HepG2 (cell line): ENCODE data around the gene PSMG4. TPM values are rescaled to one million over a fixed set of nuclear protein-coding genes. Genes with fewer than 3 reads are reported as not detected.

Source experiments
- ATAC-seq: fragments of 200-7000 bp; cut with Tn5 transposase; 3 replicates; pipeline ENCODE4 v1.9.1; 2020; ENCODE audit warnings: mild to moderate bottlenecking, moderate library complexity
- BruUV-seq: library from RNA; stranded (reverse); fragments of 400-500 nt; replicated peaks from 2 replicates; lab custom pipeline; 2021; lab: Mats Ljungman, UMichigan
- CTCF ChIA-PET: fragments of 300-600 bp; formaldehyde crosslinking; extraction: SDS; loops from one replicate; lab custom pipeline; 2021; ENCODE audit warnings: low total read pairs, inconsistent platforms, low intra/inter-chr PET ratio; lab: Yijun Ruan, JAX
- POLR2A ChIA-PET: fragments of 350-600 bp; sonication (Branson Sonifier 250); formaldehyde crosslinking; loops from one replicate; lab custom pipeline; 2020; ENCODE audit warnings: antibody characterized with exemption, inconsistent platforms; lab: Yijun Ruan, JAX
- DNase-seq: peaks from one replicate; pipeline ENCODE4 v3.0.0-alpha.2; 2015; ENCODE audit warnings: low spot score
- FAIRE-seq: peaks from 3 replicates; lab custom pipeline; 2011; peaks lifted over from hg19 to GRCh38; lab: Jason Lieb, UNC
- H2AFZ ChIP-seq: one replicate; pipeline ENCODE4 v1.6.1; 2011; ENCODE audit warnings: low read length, inconsistent platforms
- H3K27ac ChIP-seq: fragments of 300-600 bp; 3 replicates; pipeline ENCODE4 v1.8.0; 2011; ENCODE audit warnings: mixed run types, mild to moderate bottlenecking, mixed read lengths, low read length, inconsistent platforms; ENCODE audit not compliant: insufficient read depth; ENCODE audit errors: extremely low read length
- H3K27me3 ChIP-seq, 2 experiments: fragments of 200-600 bp in 1 of 2; 2 replicates in 1 of 2; 3 replicates in 1 of 2; pipeline versions ENCODE4 v1.6.0 to v1.8.0; 2011; ENCODE audit warnings: low read length in 2 of 2, mild to moderate bottlenecking in 2 of 2, moderate library complexity in 2 of 2, inconsistent platforms in 1 of 2; ENCODE audit not compliant: insufficient read depth in 2 of 2, control insufficient read depth in 1 of 2
- H3K36me3 ChIP-seq, 2 experiments: fragments of 200-600 bp in 1 of 2; replicated peaks in 1 of 2; 2 replicates in 1 of 2; 3 replicates in 1 of 2; pipeline versions ENCODE4 v1.5.1 to v1.8.0; 2011; ENCODE audit warnings: low read length in 2 of 2, inconsistent platforms in 1 of 2; ENCODE audit not compliant: insufficient read depth in 2 of 2, control insufficient read depth in 1 of 2
- H3K4me1 ChIP-seq: 2 replicates; pipeline ENCODE4 v1.5.1; 2012; ENCODE audit warnings: low read length, inconsistent platforms; ENCODE audit not compliant: insufficient read depth
- H3K4me2 ChIP-seq: 2 replicates; pipeline ENCODE4 v1.6.0; 2011; ENCODE audit warnings: low read depth, low read length, inconsistent platforms
- H3K4me3 ChIP-seq, 3 experiments: fragments of 200-600 bp in 1 of 3; sonication (generic), shearing (Covaris generic) in 1 of 3; replicated peaks in 1 of 3; 2 replicates each; pipeline ENCODE4 v1.5.1; 2011 to 2016; ENCODE audit warnings: low read length in 3 of 3, inconsistent platforms in 2 of 3, low read depth in 2 of 3, mild to moderate bottlenecking in 2 of 3, control low read depth in 1 of 3, mixed read lengths in 1 of 3; ENCODE audit not compliant: insufficient read depth in 1 of 3
- H3K79me2 ChIP-seq: one replicate; pipeline ENCODE4 v1.6.1; 2011; ENCODE audit warnings: low read length, inconsistent platforms; ENCODE audit not compliant: insufficient read depth
- H3K9ac ChIP-seq: 2 replicates; pipeline ENCODE4 v1.6.0; 2011; ENCODE audit warnings: mild to moderate bottlenecking, low read depth, low read length, inconsistent platforms; ENCODE audit not compliant: insufficient read depth
- H3K9me3 ChIP-seq: 2 replicates; pipeline ENCODE4 v1.5.1; 2012; ENCODE audit warnings: mild to moderate bottlenecking, low read length
- H4K20me1 ChIP-seq: 2 replicates; pipeline ENCODE4 v1.6.0; 2011; ENCODE audit warnings: inconsistent platforms, mild to moderate bottlenecking, low read length, moderate library complexity; ENCODE audit not compliant: insufficient read depth
- HIC2 ChIP-seq: sonication (generic); formaldehyde crosslinking; IDR thresholded peaks from 2 replicates; pipeline ENCODE4 v1.9.0; 2022; ENCODE audit warnings: low read depth, missing genetic modification reagents
- HMGXB3 ChIP-seq: sonication (generic); formaldehyde crosslinking; IDR thresholded peaks from 2 replicates; pipeline ENCODE4 v1.4.0; 2020; ENCODE audit warnings: missing genetic modification reagents, borderline replicate concordance
- KLF13 ChIP-seq: sonication (generic); formaldehyde crosslinking; IDR thresholded peaks from 2 replicates; pipeline ENCODE4 v1.4.0; 2020; ENCODE audit warnings: mild to moderate bottlenecking, missing genetic modification reagents
- ZNF230 ChIP-seq: sonication (generic); formaldehyde crosslinking; IDR thresholded peaks from 2 replicates; pipeline ENCODE4 v1.4.0; 2020; ENCODE audit warnings: mild to moderate bottlenecking, missing genetic modification reagents
- ZNF501 ChIP-seq: sonication (generic); formaldehyde crosslinking; IDR thresholded peaks from 2 replicates; pipeline ENCODE4 v1.5.1; 2020; ENCODE audit warnings: mild to moderate bottlenecking, moderate library complexity, missing genetic modification reagents
- ZNF598 ChIP-seq: sonication (generic); formaldehyde crosslinking; IDR thresholded peaks from 2 replicates; pipeline ENCODE4 v1.5.1; 2020; ENCODE audit warnings: mild to moderate bottlenecking, missing genetic modification reagents, borderline replicate concordance
- ZNF646 ChIP-seq: sonication (generic); formaldehyde crosslinking; IDR thresholded peaks from 2 replicates; pipeline ENCODE4 v1.9.0; 2021; ENCODE audit warnings: mild to moderate bottlenecking, missing genetic modification reagents
- WGBS: methylation state at CpG from one replicate; pipeline ENCODE4 v1.1.6; 2017; ENCODE audit warnings: low lambda C conversion rate; 5-methylcytosine and 5-hydroxymethylcytosine counted together
- in situ Hi-C: cut with HindIII; loops from 2 replicates; pipeline ENCODE4 v1.10.0; 2017; ENCODE audit warnings: low pct_unique_long_range_greater_than_20kb; ENCODE audit not compliant: extremely low pct_ligation_motif_present
- intact Hi-C: fragments of 100-400 bp; cut with micrococcal nuclease; formaldehyde crosslinking; loops from one replicate; pipeline ENCODE4 v1.10.0; 2022; ENCODE audit not compliant: unreplicated experiment
- polyA plus RNA-seq, 8 experiments: library from polyadenylated mRNA; depleted of rRNA in 3 of 8; stranded (reverse) in 7 of 8; unstranded in 1 of 8; fragments of >200 nt; fragmentation: Illumina TruSeq in 4 of 8; extraction: Trizol in 4 of 8; gene quantifications; 2 replicates each; pipeline versions ENCODE4 v1.2.1 to v1.2.3, GENCODE V29; 2011 to 2016; ENCODE audit warnings: low read depth in 4 of 8, missing spikeins in 1 of 8, mixed read lengths in 1 of 8; ENCODE audit not compliant: insufficient read depth in 1 of 8
- total RNA-seq, 5 experiments: library from RNA; depleted of rRNA; stranded (reverse); fragments of >200 nt; fragmentation: Illumina TruSeq; extraction: Trizol; gene quantifications; 2 replicates each; pipeline ENCODE4 v1.2.3, GENCODE V29; 2016; ENCODE audit warnings: low read depth in 1 of 5

Gene PSMG4
- total and polyA plus RNA-seq, 2 of the 13 experiments (the other 11 are each of a cell fraction or from before 2014, with no cell fraction given): 28.5 to 32.8 TPM

- DNase-seq (no peak), ATAC-seq (peak; percentile 29), FAIRE-seq (no peak)
- peak overlapping the region; percentile 97 for H3K4me2 ChIP-seq
- H3K4me3 ChIP-seq: peak overlapping the region; percentile 57 to 81 (median 74)
- ChIA-PET POLR2A (interaction anchor here (0.6 to 2.3 kb wide), 9 partner anchors 8 to 179 kb away, joined by 3 to 19 read pairs (median 5); partner anchors contain the start of gene PSMG4), CTCF (no interaction called here)
- no TSS peak for BruUV-seq
- H3K4me1 ChIP-seq: peaks cover 45% of the 10 kb centered on the region
- no peaks in the 10 kb centered on the region for H3K9me3 ChIP-seq
- no peaks in the 10 kb centered on the region for H3K79me2 ChIP-seq
- H3K36me3 ChIP-seq: no peaks in the 10 kb centered on the region
- H4K20me1 ChIP-seq: no peaks in the 10 kb centered on the region
- WGBS: 20% methylated on average over 23 of the region's 23 CpGs
- H3K27ac ChIP-seq: no peak overlapping the region
- in situ Hi-C loops: no loop called here
- peak overlapping the region; percentile 41 for H3K9ac ChIP-seq
- peaks cover 18 to 82% of the 10 kb centered on the region in 2 experiments for H3K27me3 ChIP-seq
- intact Hi-C loops: loop anchor here (5.0 kb wide), 1 partner anchor 95 kb away; no protein-coding TSS in a partner anchor
- no peak overlapping the region for H2AFZ ChIP-seq
- 0 out of 2 replicates have a peak, but pooled peaks have one; percentile 12 for TF ChIP-seq ZNF230
- 0 out of 2 replicates have a peak, but pooled peaks have one; percentile 53 for TF ChIP-seq KLF13 (CRISPR knock-in tag)
- TF ChIP-seq HMGXB3 (CRISPR knock-in tag): no peak
- 0 out of 2 replicates have a peak, but pooled peaks have one; percentile 2 for TF ChIP-seq ZNF598
- TF ChIP-seq ZNF501 (CRISPR knock-in tag): 0 out of 2 replicates have a peak, but pooled peaks have one; percentile 81
- TF ChIP-seq ZNF646 (CRISPR knock-in tag): 0 out of 2 replicates have a peak, but pooled peaks have one; percentile 42
- 0 out of 2 replicates have a peak, but pooled peaks have one; percentile 0 for TF ChIP-seq HIC2 (CRISPR knock-in tag)
These were observed 26.5 kb upstream of the PSMG4 start for GRCh38 chr6:3232017-3232945.
